SU-DHL-6 (cell line): ENCODE data around the gene DMRT3.

Source experiments
- H2AFZ ChIP-seq: fragments of 200-600 bp; sonication (generic); 2 replicates; pipeline ENCODE4 v1.6.1; 2014; ENCODE audit warnings: low read depth, mild to moderate bottlenecking, moderate library complexity, mixed read lengths, antibody characterized with exemption, low read length; ENCODE audit not compliant: severe bottlenecking
- H3F3A ChIP-seq: fragments of 200-600 bp; shearing (Covaris generic); 2 replicates; pipeline ENCODE4 v1.6.0; 2016; ENCODE audit warnings: antibody characterized with exemption, mild to moderate bottlenecking; ENCODE audit not compliant: insufficient read depth
- H3K27ac ChIP-seq: fragments of 200-600 bp; sonication (generic); 2 replicates; pipeline ENCODE4 v1.5.1; 2016; ENCODE audit warnings: low read depth, mild to moderate bottlenecking, low read length, moderate library complexity, mixed read lengths
- H3K27me3 ChIP-seq: fragments of 200-600 bp; sonication (generic), shearing (Covaris generic); 2 replicates; pipeline ENCODE4 v1.6.0; 2014; ENCODE audit warnings: mild to moderate bottlenecking, low read length
- H3K36me3 ChIP-seq: fragments of 200-600 bp; sonication (generic); 2 replicates; pipeline ENCODE4 v1.6.1; 2014; ENCODE audit warnings: mild to moderate bottlenecking, low read length, mixed read lengths
- H3K4me2 ChIP-seq: fragments of 300-600, 200-600 bp; shearing (Covaris generic), sonication (generic); 2 replicates; pipeline ENCODE4 v1.6.0; 2014; ENCODE audit warnings: low read length, low read depth, mild to moderate bottlenecking; ENCODE audit not compliant: poor library complexity, severe bottlenecking
- H3K4me3 ChIP-seq: fragments of 200-600 bp; sonication (generic); 2 replicates; pipeline ENCODE4 v1.5.1; 2014; ENCODE audit warnings: antibody characterized with exemption, low read length, mild to moderate bottlenecking, mixed read lengths; ENCODE audit not compliant: insufficient read depth, poor library complexity, severe bottlenecking
- H3K79me2 ChIP-seq: fragments of 200-600 bp; sonication (generic); 2 replicates; pipeline ENCODE4 v1.6.1; 2014; ENCODE audit warnings: mild to moderate bottlenecking, low read length, moderate library complexity; ENCODE audit not compliant: insufficient read depth
- H3K9ac ChIP-seq: fragments of 200-600 bp; sonication (generic); 2 replicates; pipeline ENCODE4 v1.7.0; 2014; ENCODE audit warnings: mild to moderate bottlenecking, low read length
- H3K9me2 ChIP-seq: fragments of 200-600 bp; sonication (generic); replicated peaks from 2 replicates; pipeline ENCODE4 v1.6.1; 2014; ENCODE audit warnings: low read length; ENCODE audit not compliant: insufficient read depth
- H3K9me3 ChIP-seq: fragments of 200-600 bp; sonication (generic); 2 replicates; pipeline ENCODE4 v1.6.1; 2014; ENCODE audit warnings: low read length, mixed read lengths; ENCODE audit not compliant: insufficient read depth
- H4K20me1 ChIP-seq: fragments of 200-600 bp; sonication (generic); 2 replicates; pipeline ENCODE4 v1.6.1; 2014; ENCODE audit warnings: low read depth, mild to moderate bottlenecking, antibody characterized with exemption, low read length, moderate library complexity, mixed read lengths
- EZH2phosphoT487 ChIP-seq: fragments of 200-600 bp; sonication (generic), shearing (Covaris generic); conservative IDR thresholded peaks from 2 replicates; pipeline ENCODE4 v1.6.1; 2018; ENCODE audit warnings: mild to moderate bottlenecking, antibody characterized with exemption, low read length, moderate library complexity, mixed read lengths
- TF ChIP-seq, protein P1 (sequence below): fragments of 200-600 bp; sonication (generic); IDR thresholded peaks from one replicate; pipeline ENCODE4 v1.5.1; 2017; ENCODE audit warnings: antibody characterized with exemption, mild to moderate bottlenecking, low read length, moderate library complexity; ENCODE audit not compliant: insufficient read depth, poor library complexity, severe bottlenecking

DMRT3 gene

DNA sequence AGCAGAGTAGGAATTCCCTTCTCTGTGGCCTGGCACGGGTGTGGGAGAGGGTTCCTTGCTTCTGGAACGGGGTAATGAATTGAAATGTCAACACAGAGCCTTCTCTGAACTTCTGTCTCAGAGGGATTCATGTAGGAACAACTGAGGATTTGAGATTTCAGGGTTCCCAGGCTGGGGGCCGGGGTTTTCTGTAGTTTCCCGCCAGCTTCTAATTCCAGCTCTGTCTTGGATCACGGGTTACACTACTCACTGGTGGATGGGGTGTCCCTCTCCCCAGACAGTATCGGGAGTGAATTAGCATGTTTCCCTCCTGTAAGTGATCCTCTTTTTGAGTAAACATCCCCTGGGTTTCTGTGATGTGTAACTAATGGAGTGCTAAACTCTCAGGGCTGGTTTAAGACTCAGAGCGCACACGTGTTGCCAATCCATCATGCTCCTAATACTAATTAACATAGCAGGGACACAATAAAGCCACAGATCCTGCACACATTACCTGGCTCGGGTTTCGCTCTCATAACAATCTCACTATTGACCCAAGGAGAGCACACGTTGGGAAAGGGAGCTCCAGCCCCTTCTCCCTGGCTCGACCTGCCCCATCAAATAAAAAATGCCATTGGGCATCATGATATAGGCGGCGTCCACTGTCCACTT lies 55.6 kb downstream of the DMRT3 start:
- no peaks in the 10 kb centered on the region for H3K36me3 ChIP-seq
- H3K9ac ChIP-seq, result no peak overlapping the region
- no peaks in the 10 kb centered on the region for H3K79me2 ChIP-seq
- H3K4me2 ChIP-seq, result no peak overlapping the region
- no peaks in the 10 kb centered on the region for H3K9me2 ChIP-seq
- H3F3A ChIP-seq, result no peaks in the 10 kb centered on the region
- no peak overlapping the region for H2AFZ ChIP-seq
- H3K4me3 ChIP-seq, result no peak overlapping the region
- H3K27ac ChIP-seq, result no peak overlapping the region
- no peaks in the 10 kb centered on the region for H4K20me1 ChIP-seq
- TF ChIP-seq, protein P1, sequence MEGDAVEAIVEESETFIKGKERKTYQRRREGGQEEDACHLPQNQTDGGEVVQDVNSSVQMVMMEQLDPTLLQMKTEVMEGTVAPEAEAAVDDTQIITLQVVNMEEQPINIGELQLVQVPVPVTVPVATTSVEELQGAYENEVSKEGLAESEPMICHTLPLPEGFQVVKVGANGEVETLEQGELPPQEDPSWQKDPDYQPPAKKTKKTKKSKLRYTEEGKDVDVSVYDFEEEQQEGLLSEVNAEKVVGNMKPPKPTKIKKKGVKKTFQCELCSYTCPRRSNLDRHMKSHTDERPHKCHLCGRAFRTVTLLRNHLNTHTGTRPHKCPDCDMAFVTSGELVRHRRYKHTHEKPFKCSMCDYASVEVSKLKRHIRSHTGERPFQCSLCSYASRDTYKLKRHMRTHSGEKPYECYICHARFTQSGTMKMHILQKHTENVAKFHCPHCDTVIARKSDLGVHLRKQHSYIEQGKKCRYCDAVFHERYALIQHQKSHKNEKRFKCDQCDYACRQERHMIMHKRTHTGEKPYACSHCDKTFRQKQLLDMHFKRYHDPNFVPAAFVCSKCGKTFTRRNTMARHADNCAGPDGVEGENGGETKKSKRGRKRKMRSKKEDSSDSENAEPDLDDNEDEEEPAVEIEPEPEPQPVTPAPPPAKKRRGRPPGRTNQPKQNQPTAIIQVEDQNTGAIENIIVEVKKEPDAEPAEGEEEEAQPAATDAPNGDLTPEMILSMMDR, result no peak
- no peak for TF ChIP-seq EZH2phosphoT487
- H3K27me3 ChIP-seq, result no peaks in the 10 kb centered on the region
- H3K9me3 ChIP-seq, result no peaks in the 10 kb centered on the region

DNA sequence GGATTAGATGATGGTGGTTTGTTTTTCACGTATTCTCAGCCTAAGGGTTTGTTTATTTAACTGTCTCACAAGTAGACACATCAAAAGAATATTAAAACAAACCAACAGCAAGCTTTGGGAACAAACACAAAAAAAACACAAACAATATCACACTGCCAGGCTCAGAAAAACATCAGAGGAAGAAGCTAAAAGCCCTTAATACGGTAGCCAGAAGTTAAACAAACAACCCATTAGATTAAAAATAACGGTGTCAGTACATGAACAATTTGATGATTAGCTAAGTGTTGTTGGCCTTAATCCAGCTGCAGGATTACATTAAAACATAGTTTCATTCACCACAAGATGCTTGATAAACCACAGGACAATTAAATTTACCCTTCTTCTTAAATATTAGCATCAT lies 57.8 kb downstream of the DMRT3 start:
- Histone ChIP-seq H3K4me2 (no peak overlapping the region), H3K79me2 (no peaks in the 10 kb centered on the region), H4K20me1 (no peaks in the 10 kb centered on the region), H3K27ac (no peak overlapping the region), H2AFZ (no peak overlapping the region), H3K27me3 (no peaks in the 10 kb centered on the region), H3K9me3 (no peaks in the 10 kb centered on the region), H3K36me3 (no peaks in the 10 kb centered on the region), H3K9ac (no peak overlapping the region), H3K4me3 (no peak overlapping the region), H3K9me2 (no peaks in the 10 kb centered on the region), H3F3A (no peaks in the 10 kb centered on the region)
- TF ChIP-seq, protein P1, result no peak
- no peak for TF ChIP-seq EZH2phosphoT487

DNA sequence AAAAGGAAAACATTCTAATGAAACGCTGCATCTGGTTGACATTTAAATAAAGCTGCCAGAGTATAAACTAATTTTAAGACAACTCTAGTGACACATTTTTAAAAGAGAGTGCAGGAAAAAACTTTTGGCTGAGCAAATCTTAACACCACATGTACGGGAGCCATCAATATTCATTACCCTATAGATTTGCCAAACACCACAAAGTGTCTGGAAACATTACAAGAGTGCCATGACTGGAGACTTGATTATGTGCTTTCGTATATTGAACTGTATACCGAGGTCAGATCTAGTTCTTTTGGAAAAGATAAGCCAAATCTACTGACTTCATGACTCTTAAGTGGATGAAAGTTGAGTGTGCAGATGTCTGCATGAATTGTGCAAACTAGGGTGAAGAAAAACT lies 63.1 kb downstream of the DMRT3 start:
- H4K20me1 ChIP-seq, result no peaks in the 10 kb centered on the region
- H3K4me3 ChIP-seq, result no peak overlapping the region
- no peak overlapping the region for H3K4me2 ChIP-seq
- no peaks in the 10 kb centered on the region for H3K79me2 ChIP-seq
- no peaks in the 10 kb centered on the region for H3K27me3 ChIP-seq
- TF ChIP-seq, protein P1, result no peak
- no peak for TF ChIP-seq EZH2phosphoT487
- no peak overlapping the region for H3K27ac ChIP-seq
- no peaks in the 10 kb centered on the region for H3K9me2 ChIP-seq
- no peaks in the 10 kb centered on the region for H3K9me3 ChIP-seq
- no peaks in the 10 kb centered on the region for H3F3A ChIP-seq
- no peak overlapping the region for H2AFZ ChIP-seq
- H3K36me3 ChIP-seq, result no peaks in the 10 kb centered on the region
- no peak overlapping the region for H3K9ac ChIP-seq
